Stimulated activated CD8-positive, alpha-beta memory T cell treated with anti-CD3 and anti-CD28 coated beads, Interleukin-12 subunit alpha, Interleukin-12 subunit beta, amount 100 ng/mL, for 1 hour (primary cell): Measurements from ENCODE around the gene INPP5F.

Source experiments
- DNase-seq: peaks from one replicate; pipeline ENCODE4 v3.0.0-alpha.2; 2020; ENCODE audit warnings: low read depth

The INPP5F gene

GRCh38 chr10:119725828-119726675 is at the start of gene INPP5F:
Gene INPP5F (plus strand): TSS chr10:119726050. CDS start chr10:119726263, 213 bp downstream.
- peak; percentile 98 for DNase-seq

GRCh38 chr10:119677126-119677525 is 48.7 kb upstream of the INPP5F start:
- no peak for DNase-seq

- DNase-seq: no peak
These were observed 47.7 kb upstream of the INPP5F start for GRCh38 chr10:119677904-119678755.

- DNase-seq: no peak
These were observed 46.4 kb upstream of the INPP5F start for GRCh38 chr10:119679480-119679829.

GRCh38 chr10:119680050-119680449 is 45.8 kb upstream of the INPP5F start:
- no peak for DNase-seq

- DNase-seq: no peak
These were observed 45.2 kb upstream of the INPP5F start for GRCh38 chr10:119680650-119681081.

- DNase-seq: peak; percentile 75
These were observed 39.2 kb upstream of the INPP5F start for GRCh38 chr10:119686465-119687191.

GRCh38 chr10:119687192-119688032 is 38.4 kb upstream of the INPP5F start:
- no peak for DNase-seq

GRCh38 chr10:119688033-119688508 is 37.8 kb upstream of the INPP5F start:
- DNase-seq: no peak

GRCh38 chr10:119689016-119689580 is 36.8 kb upstream of the INPP5F start:
- no peak for DNase-seq

- no peak for DNase-seq
These were observed 34.1 kb upstream of the INPP5F start for GRCh38 chr10:119691726-119692125.

GRCh38 chr10:119693262-119693957 is 32.4 kb upstream of the INPP5F start:
- no peak for DNase-seq

GRCh38 chr10:119694608-119695007 is 31.2 kb upstream of the INPP5F start:
- DNase-seq: no peak

GRCh38 chr10:119700321-119700954 is 25.4 kb upstream of the INPP5F start:
- DNase-seq: no peak

GRCh38 chr10:119701861-119702260 is 24.0 kb upstream of the INPP5F start:
- no peak for DNase-seq

GRCh38 chr10:119702583-119702982 is 23.3 kb upstream of the INPP5F start:
- no peak for DNase-seq

- DNase-seq: no peak
These were observed 21.8 kb upstream of the INPP5F start for GRCh38 chr10:119703903-119704508.

GRCh38 chr10:119705434-119705831 is 20.4 kb upstream of the INPP5F start:
- DNase-seq: no peak

- no peak for DNase-seq
These were observed 19.1 kb upstream of the INPP5F start for GRCh38 chr10:119706521-119707278.
